HCT116 (cell line): ENCODE results near the gene TTYH3.

ENCODE experiments used
- POLR2A ChIP-seq: IDR thresholded peaks from 2 replicates; pipeline ENCODE4 v1.7.0; 2011; ENCODE audit warnings: borderline replicate concordance; ENCODE audit not compliant: insufficient read depth, insufficient read length; ENCODE audit errors: extremely low read depth
- TF ChIP-seq, protein P1 (sequence below), 3 experiments: fragments of 200-600 bp in 1 of 3; sonication (generic) in 1 of 3; IDR thresholded peaks in 2 of 3; conservative IDR thresholded peaks in 1 of 3; 2 replicates each; pipeline ENCODE4 v1.5.1; 2012 to 2017; ENCODE audit warnings: low read depth in 2 of 3, low read length in 2 of 3, antibody characterized with exemption in 1 of 3, borderline replicate concordance in 1 of 3, control low read depth in 1 of 3, mild to moderate bottlenecking in 1 of 3, mixed read lengths in 1 of 3, mixed run types in 1 of 3, moderate library complexity in 1 of 3; ENCODE audit not compliant: insufficient read depth in 1 of 3

DNA sequence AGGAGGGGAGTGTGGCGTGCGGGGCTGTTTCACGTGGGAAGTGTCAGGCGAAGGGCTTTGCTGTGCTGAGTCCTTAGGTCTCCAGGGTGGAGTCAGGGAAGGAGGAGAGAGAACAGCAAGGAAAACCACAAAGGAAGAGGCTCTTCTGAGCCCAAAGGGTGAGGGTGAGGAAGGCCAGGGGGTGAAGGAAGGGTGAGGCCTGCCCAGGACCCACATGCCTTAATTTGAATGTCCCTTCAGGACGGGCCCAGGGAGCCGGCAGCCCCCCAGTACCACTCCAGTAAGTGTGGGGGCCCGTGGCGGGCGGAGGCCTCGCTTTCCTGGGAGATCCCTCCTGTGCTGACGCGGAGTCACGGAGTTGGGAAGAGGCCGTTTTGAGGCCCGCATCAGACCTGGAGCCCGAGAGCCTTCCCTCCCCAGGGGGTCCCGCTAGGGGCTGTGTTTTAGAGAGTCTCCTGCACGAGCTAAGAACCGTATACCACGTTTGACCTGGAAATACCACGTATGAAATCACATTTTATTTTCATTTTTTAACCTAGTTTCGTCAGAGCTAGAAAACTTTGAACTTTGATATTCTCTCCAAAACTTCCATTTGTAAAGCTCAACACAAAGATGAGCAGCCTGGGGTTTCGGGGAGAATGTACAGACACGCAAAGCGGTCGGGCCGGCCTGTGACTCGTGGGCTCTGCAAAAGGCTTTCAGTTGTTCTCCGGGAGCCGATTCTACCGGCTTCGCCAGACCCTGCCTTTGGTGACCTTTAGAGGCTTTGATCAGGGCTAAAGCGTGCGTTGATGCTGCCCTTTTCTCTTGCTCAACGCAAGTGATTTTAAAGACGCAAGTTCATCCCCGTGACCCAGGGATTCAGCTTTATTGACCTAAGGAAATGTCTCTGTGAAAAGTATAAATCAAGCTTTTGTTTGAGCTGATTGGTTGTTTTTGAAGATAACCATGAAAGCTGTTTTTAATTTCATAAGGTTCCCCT, 23.6 kb upstream of the TTYH3 start:
- TF ChIP-seq, protein P1, sequence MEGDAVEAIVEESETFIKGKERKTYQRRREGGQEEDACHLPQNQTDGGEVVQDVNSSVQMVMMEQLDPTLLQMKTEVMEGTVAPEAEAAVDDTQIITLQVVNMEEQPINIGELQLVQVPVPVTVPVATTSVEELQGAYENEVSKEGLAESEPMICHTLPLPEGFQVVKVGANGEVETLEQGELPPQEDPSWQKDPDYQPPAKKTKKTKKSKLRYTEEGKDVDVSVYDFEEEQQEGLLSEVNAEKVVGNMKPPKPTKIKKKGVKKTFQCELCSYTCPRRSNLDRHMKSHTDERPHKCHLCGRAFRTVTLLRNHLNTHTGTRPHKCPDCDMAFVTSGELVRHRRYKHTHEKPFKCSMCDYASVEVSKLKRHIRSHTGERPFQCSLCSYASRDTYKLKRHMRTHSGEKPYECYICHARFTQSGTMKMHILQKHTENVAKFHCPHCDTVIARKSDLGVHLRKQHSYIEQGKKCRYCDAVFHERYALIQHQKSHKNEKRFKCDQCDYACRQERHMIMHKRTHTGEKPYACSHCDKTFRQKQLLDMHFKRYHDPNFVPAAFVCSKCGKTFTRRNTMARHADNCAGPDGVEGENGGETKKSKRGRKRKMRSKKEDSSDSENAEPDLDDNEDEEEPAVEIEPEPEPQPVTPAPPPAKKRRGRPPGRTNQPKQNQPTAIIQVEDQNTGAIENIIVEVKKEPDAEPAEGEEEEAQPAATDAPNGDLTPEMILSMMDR (IDR thresholded peaks at IDR 0.05 in 2 of 3, conservative IDR thresholded peaks at IDR 0.05 in 1 of 3; ENCODE audit: borderline replicate concordance in 1 of 3, insufficient read depth in 1 of 3, low read depth in 2 of 3, low read length in 2 of 3): no peak
- no peak for TF ChIP-seq POLR2A
